Measurements from ENCODE around the gene ABTB2. TPM values are rescaled to one million over a fixed set of nuclear protein-coding genes. Genes with fewer than 3 reads are reported as not detected.

The ABTB2 gene
- total and polyA plus RNA-seq, 2 experiments from 2014 or later = 2.6 to 12.1 TPM

- Histone ChIP-seq H3K4me1 (ENCODE audit: insufficient read depth) (peaks cover 11% of the 10 kb centered on the region), H3K36me3 (ENCODE audit: insufficient read depth) (no peaks in the 10 kb centered on the region), H3K4me3 (no peak overlapping the region), H3F3A (replicated peaks; ENCODE audit: low read depth) (no peaks in the 10 kb centered on the region), H4K20me1 (replicated peaks; ENCODE audit: insufficient read depth) (no peaks in the 10 kb centered on the region), H3K79me2 (replicated peaks; ENCODE audit: insufficient read depth) (no peaks in the 10 kb centered on the region), H3K9me2 (ENCODE audit: insufficient read depth) (no peaks in the 10 kb centered on the region), H2AFZ (no peak overlapping the region), H3K27me3 (ENCODE audit: insufficient read depth) (no peaks in the 10 kb centered on the region), H3K4me2 (no peak overlapping the region), H3K27ac (ENCODE audit: low read depth) (no peak overlapping the region)
- H3K4me3 Mint-ChIP-seq = no peak overlapping the region
- TF ChIP-seq CREB1 (CRISPR knock-in tag; IDR thresholded peaks at IDR 0.05; ENCODE audit: low read depth) = no peak
- no peak for TF ChIP-seq ZNF114 (CRISPR knock-in tag; IDR thresholded peaks at IDR 0.05)
- no peak for TF ChIP-seq EZH2 (IDR thresholded peaks at IDR 0.05; ENCODE audit: low read depth, unreplicated experiment)
- TF ChIP-seq NANOG (IDR thresholded peaks at IDR 0.05; ENCODE audit: borderline replicate concordance) = no peak
- no peak for TF ChIP-seq EZH2phosphoT487 (IDR thresholded peaks at IDR 0.05; ENCODE audit: unreplicated experiment)
- TF ChIP-seq ETS1 (IDR thresholded peaks at IDR 0.05) = no peak
- TF ChIP-seq, protein P1, sequence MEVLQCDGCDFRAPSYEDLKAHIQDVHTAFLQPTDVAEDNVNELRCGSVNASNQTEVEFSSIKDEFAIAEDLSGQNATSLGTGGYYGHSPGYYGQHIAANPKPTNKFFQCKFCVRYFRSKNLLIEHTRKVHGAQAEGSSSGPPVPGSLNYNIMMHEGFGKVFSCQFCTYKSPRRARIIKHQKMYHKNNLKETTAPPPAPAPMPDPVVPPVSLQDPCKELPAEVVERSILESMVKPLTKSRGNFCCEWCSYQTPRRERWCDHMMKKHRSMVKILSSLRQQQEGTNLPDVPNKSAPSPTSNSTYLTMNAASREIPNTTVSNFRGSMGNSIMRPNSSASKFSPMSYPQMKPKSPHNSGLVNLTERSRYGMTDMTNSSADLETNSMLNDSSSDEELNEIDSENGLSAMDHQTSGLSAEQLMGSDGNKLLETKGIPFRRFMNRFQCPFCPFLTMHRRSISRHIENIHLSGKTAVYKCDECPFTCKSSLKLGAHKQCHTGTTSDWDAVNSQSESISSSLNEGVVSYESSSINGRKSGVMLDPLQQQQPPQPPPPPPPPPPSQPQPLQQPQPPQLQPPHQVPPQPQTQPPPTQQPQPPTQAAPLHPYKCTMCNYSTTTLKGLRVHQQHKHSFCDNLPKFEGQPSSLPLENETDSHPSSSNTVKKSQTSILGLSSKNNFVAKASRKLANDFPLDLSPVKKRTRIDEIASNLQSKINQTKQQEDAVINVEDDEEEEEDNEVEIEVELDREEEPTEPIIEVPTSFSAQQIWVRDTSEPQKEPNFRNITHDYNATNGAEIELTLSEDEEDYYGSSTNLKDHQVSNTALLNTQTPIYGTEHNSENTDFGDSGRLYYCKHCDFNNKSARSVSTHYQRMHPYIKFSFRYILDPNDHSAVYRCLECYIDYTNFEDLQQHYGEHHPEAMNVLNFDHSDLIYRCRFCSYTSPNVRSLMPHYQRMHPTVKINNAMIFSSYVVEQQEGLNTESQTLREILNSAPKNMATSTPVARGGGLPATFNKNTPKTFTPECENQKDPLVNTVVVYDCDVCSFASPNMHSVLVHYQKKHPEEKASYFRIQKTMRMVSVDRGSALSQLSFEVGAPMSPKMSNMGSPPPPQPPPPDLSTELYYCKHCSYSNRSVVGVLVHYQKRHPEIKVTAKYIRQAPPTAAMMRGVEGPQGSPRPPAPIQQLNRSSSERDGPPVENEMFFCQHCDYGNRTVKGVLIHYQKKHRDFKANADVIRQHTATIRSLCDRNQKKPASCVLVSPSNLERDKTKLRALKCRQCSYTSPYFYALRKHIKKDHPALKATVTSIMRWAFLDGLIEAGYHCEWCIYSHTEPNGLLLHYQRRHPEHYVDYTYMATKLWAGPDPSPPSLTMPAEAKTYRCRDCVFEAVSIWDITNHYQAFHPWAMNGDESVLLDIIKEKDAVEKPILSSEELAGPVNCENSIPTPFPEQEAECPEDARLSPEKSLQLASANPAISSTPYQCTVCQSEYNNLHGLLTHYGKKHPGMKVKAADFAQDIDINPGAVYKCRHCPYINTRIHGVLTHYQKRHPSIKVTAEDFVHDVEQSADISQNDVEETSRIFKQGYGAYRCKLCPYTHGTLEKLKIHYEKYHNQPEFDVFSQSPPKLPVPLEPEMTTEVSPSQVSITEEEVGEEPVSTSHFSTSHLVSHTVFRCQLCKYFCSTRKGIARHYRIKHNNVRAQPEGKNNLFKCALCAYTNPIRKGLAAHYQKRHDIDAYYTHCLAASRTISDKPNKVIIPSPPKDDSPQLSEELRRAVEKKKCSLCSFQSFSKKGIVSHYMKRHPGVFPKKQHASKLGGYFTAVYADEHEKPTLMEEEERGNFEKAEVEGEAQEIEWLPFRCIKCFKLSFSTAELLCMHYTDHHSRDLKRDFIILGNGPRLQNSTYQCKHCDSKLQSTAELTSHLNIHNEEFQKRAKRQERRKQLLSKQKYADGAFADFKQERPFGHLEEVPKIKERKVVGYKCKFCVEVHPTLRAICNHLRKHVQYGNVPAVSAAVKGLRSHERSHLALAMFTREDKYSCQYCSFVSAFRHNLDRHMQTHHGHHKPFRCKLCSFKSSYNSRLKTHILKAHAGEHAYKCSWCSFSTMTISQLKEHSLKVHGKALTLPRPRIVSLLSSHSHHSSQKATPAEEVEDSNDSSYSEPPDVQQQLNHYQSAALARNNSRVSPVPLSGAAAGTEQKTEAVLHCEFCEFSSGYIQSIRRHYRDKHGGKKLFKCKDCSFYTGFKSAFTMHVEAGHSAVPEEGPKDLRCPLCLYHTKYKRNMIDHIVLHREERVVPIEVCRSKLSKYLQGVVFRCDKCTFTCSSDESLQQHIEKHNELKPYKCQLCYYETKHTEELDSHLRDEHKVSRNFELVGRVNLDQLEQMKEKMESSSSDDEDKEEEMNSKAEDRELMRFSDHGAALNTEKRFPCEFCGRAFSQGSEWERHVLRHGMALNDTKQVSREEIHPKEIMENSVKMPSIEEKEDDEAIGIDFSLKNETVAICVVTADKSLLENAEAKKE (CRISPR knock-in tag; IDR thresholded peaks at IDR 0.05) = no peak
- no peak for TF ChIP-seq CTCF (conservative IDR thresholded peaks at IDR 0.05; ENCODE audit: low read depth in 2 of 2)
- no peak for TF ChIP-seq POLR2AphosphoS5 (IDR thresholded peaks at IDR 0.05; ENCODE audit: low read depth)
- TF ChIP-seq JUNB (IDR thresholded peaks at IDR 0.05; ENCODE audit: unreplicated experiment) = no peak
- no peak for TF ChIP-seq ZNF331 (CRISPR knock-in tag; IDR thresholded peaks at IDR 0.05; ENCODE audit: low read depth)
- TF ChIP-seq, protein P2, sequence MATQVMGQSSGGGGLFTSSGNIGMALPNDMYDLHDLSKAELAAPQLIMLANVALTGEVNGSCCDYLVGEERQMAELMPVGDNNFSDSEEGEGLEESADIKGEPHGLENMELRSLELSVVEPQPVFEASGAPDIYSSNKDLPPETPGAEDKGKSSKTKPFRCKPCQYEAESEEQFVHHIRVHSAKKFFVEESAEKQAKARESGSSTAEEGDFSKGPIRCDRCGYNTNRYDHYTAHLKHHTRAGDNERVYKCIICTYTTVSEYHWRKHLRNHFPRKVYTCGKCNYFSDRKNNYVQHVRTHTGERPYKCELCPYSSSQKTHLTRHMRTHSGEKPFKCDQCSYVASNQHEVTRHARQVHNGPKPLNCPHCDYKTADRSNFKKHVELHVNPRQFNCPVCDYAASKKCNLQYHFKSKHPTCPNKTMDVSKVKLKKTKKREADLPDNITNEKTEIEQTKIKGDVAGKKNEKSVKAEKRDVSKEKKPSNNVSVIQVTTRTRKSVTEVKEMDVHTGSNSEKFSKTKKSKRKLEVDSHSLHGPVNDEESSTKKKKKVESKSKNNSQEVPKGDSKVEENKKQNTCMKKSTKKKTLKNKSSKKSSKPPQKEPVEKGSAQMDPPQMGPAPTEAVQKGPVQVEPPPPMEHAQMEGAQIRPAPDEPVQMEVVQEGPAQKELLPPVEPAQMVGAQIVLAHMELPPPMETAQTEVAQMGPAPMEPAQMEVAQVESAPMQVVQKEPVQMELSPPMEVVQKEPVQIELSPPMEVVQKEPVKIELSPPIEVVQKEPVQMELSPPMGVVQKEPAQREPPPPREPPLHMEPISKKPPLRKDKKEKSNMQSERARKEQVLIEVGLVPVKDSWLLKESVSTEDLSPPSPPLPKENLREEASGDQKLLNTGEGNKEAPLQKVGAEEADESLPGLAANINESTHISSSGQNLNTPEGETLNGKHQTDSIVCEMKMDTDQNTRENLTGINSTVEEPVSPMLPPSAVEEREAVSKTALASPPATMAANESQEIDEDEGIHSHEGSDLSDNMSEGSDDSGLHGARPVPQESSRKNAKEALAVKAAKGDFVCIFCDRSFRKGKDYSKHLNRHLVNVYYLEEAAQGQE (IDR thresholded peaks at IDR 0.05; ENCODE audit: unreplicated experiment) = no peak
- TF ChIP-seq STAT1 (IDR thresholded peaks at IDR 0.05; ENCODE audit: unreplicated experiment) = no peak
- peaks cover 3% of the 10 kb centered on the region; the same call in 1 of the 3 replicates for H3K9me3 Mint-ChIP-seq
- ATAC-seq = no peak
- H3K27ac Mint-ChIP-seq = no peak overlapping the region
- H3K4me1 Mint-ChIP-seq = peaks cover 30% of the 10 kb centered on the region
- DNase-seq (ENCODE audit: low spot score) = no peak
- H3K36me3 Mint-ChIP-seq (ENCODE audit: low read depth) = no peaks in the 10 kb centered on the region
- H3K27me3 Mint-ChIP-seq (ENCODE audit: insufficient read depth, low read depth, poor library complexity) = peaks cover 10% of the 10 kb centered on the region
These were observed 131.6 kb downstream of the ABTB2 start for GRCh38 chr11:34226210-34226609.

Data from GM23338 (cell line).